SK-N-SH (cell line): ENCODE data around the gene NLRP14. TPM values are rescaled to one million over a fixed set of nuclear protein-coding genes. Genes with fewer than 3 reads are reported as not detected.

ENCODE experiments used
- CTCF ChIA-PET: fragments of 300-600, 350-600 bp; formaldehyde crosslinking; extraction: SDS; loops from one replicate; lab custom pipeline; 2021; lab: Yijun Ruan, JAX
- POLR2A ChIA-PET: fragments of 350-600 bp; sonication (Branson Sonifier 250); formaldehyde crosslinking; extraction: SDS; loops from one replicate; lab custom pipeline; 2020; ENCODE audit warnings: antibody characterized with exemption, inconsistent platforms; lab: Yijun Ruan, JAX
- DNase-seq: peaks from one replicate; pipeline ENCODE4 v3.0.0; 2012
- H2AFZ ChIP-seq: fragments of 200-600 bp; sonication (generic); 2 replicates; pipeline ENCODE4 v1.8.1; 2016; ENCODE audit warnings: antibody characterized with exemption, mild to moderate bottlenecking, low read depth
- H3F3A ChIP-seq: fragments of 200-600 bp; sonication (generic); replicated peaks from 2 replicates; pipeline ENCODE3; 2016; ENCODE audit warnings: antibody characterized with exemption, mild to moderate bottlenecking; ENCODE audit not compliant: insufficient read depth
- H3K27ac ChIP-seq, 2 experiments: fragments of 200-500 bp in 1 of 2; fragments of 200-600 bp in 1 of 2; sonication (Bioruptor generic) in 1 of 2; sonication (generic), shearing (Covaris generic) in 1 of 2; 2 replicates each; pipeline versions ENCODE4 v1.5.1 to v1.6.1; 2014 to 2016; ENCODE audit warnings: low read depth in 2 of 2, inconsistent platforms in 1 of 2, low read length in 1 of 2, mild to moderate bottlenecking in 1 of 2, mixed read lengths in 1 of 2
- H3K27me3 ChIP-seq: fragments of 200-600 bp; sonication (generic), shearing (Covaris generic); 2 replicates; pipeline ENCODE4 v1.6.1; 2016; ENCODE audit warnings: mixed run types; ENCODE audit not compliant: insufficient read depth
- H3K36me3 ChIP-seq, 2 experiments: fragments of 200-500 bp in 1 of 2; fragments of 200-600 bp in 1 of 2; sonication (Bioruptor generic) in 1 of 2; sonication (generic) in 1 of 2; replicated peaks in 1 of 2; 2 replicates each; pipeline versions ENCODE3 to v1.5.1; 2014 to 2016; ENCODE audit warnings: low read length in 1 of 2, mild to moderate bottlenecking in 1 of 2; ENCODE audit not compliant: insufficient read depth in 2 of 2, control insufficient read depth in 1 of 2
- H3K4me1 ChIP-seq, 2 experiments: fragments of 200-500 bp in 1 of 2; fragments of 200-600 bp in 1 of 2; sonication (Bioruptor generic) in 1 of 2; sonication (generic), shearing (Covaris generic) in 1 of 2; 2 replicates each; pipeline versions ENCODE4 v1.5.1 to v1.6.1; 2014 to 2016; ENCODE audit warnings: low read depth in 1 of 2, low read length in 1 of 2, mixed run types in 1 of 2; ENCODE audit not compliant: insufficient read depth in 2 of 2, control insufficient read depth in 1 of 2
- H3K4me2 ChIP-seq: fragments of 200-600 bp; sonication (generic), shearing (Covaris generic); 2 replicates; pipeline ENCODE4 v1.6.1; 2017; ENCODE audit warnings: mixed run types
- H3K4me3 ChIP-seq, 2 experiments: fragments of 200-500 bp in 1 of 2; fragments of 200-600 bp in 1 of 2; sonication (Bioruptor generic) in 1 of 2; sonication (generic), shearing (Covaris generic) in 1 of 2; 2 replicates each; pipeline versions ENCODE4 v1.5.1 to v1.8.1; 2014 to 2016; ENCODE audit warnings: low read depth in 2 of 2, inconsistent platforms in 1 of 2, low read length in 1 of 2, mild to moderate bottlenecking in 1 of 2, mixed read lengths in 1 of 2, moderate library complexity in 1 of 2
- H3K79me2 ChIP-seq: fragments of 200-600 bp; sonication (generic); 2 replicates; pipeline ENCODE4 v1.8.1; 2017; ENCODE audit warnings: mild to moderate bottlenecking; ENCODE audit not compliant: insufficient read depth
- H3K9ac ChIP-seq: fragments of 200-600 bp; sonication (generic); 2 replicates; pipeline ENCODE4 v1.6.1; 2017; ENCODE audit warnings: mixed run types
- H3K9me2 ChIP-seq: fragments of 200-600 bp; sonication (generic); 2 replicates; pipeline ENCODE4 v1.6.1; 2017; ENCODE audit warnings: mixed run types
- H3K9me3 ChIP-seq: fragments of 200-600 bp; sonication (generic); 2 replicates; pipeline ENCODE4 v1.6.1; 2017; ENCODE audit warnings: mixed run types, mild to moderate bottlenecking, moderate library complexity
- H4K20me1 ChIP-seq: fragments of 200-600 bp; sonication (generic); 2 replicates; pipeline ENCODE4 v1.6.1; 2017; ENCODE audit warnings: mild to moderate bottlenecking, mixed run types; ENCODE audit not compliant: insufficient read depth
- CHD2 ChIP-seq: fragments of 150-350 bp; IDR thresholded peaks from 2 replicates; pipeline ENCODE4 v1.6.1; 2018; ENCODE audit warnings: low read length; ENCODE audit not compliant: partially characterized antibody
- EP300 ChIP-seq, 2 experiments: IDR thresholded peaks; 2 replicates each; pipeline versions ENCODE4 v1.4.0 to v1.6.1; 2012; ENCODE audit warnings: borderline replicate concordance in 1 of 2, low read depth in 1 of 2, low read length in 1 of 2
- GABPA ChIP-seq: IDR thresholded peaks from 2 replicates; pipeline ENCODE4 v1.4.0; 2012; ENCODE audit warnings: low read depth, mild to moderate bottlenecking
- GATA2 ChIP-seq: sonication (generic); formaldehyde crosslinking; IDR thresholded peaks from 2 replicates; pipeline ENCODE4 v1.5.0; 2020; ENCODE audit warnings: mild to moderate bottlenecking, missing genetic modification reagents
- SIN3A ChIP-seq: IDR thresholded peaks from 2 replicates; pipeline ENCODE4 v1.6.1; 2012; ENCODE audit warnings: low read depth, mild to moderate bottlenecking, low read length, moderate library complexity, borderline replicate concordance
- TAF1 ChIP-seq: IDR thresholded peaks from 2 replicates; pipeline ENCODE4 v1.6.1; 2012; ENCODE audit warnings: low read depth, mild to moderate bottlenecking, low read length, moderate library complexity, borderline replicate concordance
- WGBS: methylation state at CpG from one replicate; pipeline ENCODE4 v1.1.6; 2017; ENCODE audit warnings: low lambda C conversion rate; 5-methylcytosine and 5-hydroxymethylcytosine counted together
- polyA plus RNA-seq, 3 experiments: library from polyadenylated mRNA; depleted of rRNA; stranded (reverse); fragments of >200 nt; gene quantifications; 2 replicates each; pipeline ENCODE4 v1.2.3, GENCODE V29; 2012
- TF ChIP-seq, protein P1 (sequence below): fragments of 150-350 bp; IDR thresholded peaks from 2 replicates; pipeline ENCODE4 v1.6.1; 2017; ENCODE audit warnings: antibody characterized with exemption, low read length, low read depth, borderline replicate concordance
- TF ChIP-seq, protein P2 (sequence below): fragments of 200-600 bp; sonication (generic); IDR thresholded peaks from 2 replicates; pipeline ENCODE4 v1.6.1; 2017; ENCODE audit warnings: antibody characterized with exemption, mild to moderate bottlenecking, moderate library complexity
- TF ChIP-seq, protein P3 (sequence below): fragments of 150-350 bp; IDR thresholded peaks from 2 replicates; pipeline ENCODE4 v1.6.1; 2016; ENCODE audit warnings: mild to moderate bottlenecking, low read depth, low read length
- TF ChIP-seq, protein P4 (sequence below): IDR thresholded peaks from 2 replicates; pipeline ENCODE4; 2012

NLRP14 gene
- polyA plus RNA-seq, 1 of the 3 experiments (the other 2 are of a cell fraction): not detected

- no peaks in the 10 kb centered on the region for H4K20me1 ChIP-seq
- H3K36me3 ChIP-seq: no peaks in the 10 kb centered on the region
- no peaks in the 10 kb centered on the region for H3F3A ChIP-seq
- 51% methylated on average over 6 of the region's 6 CpGs for WGBS
- no peaks in the 10 kb centered on the region for H3K4me1 ChIP-seq
- H3K27ac ChIP-seq: no peak overlapping the region
- no peak overlapping the region for H3K4me2 ChIP-seq
- no peak overlapping the region for H2AFZ ChIP-seq
- no peak overlapping the region for H3K4me3 ChIP-seq
- POLR2A ChIA-PET: no interaction called here
- no peak for DNase-seq
- H3K9ac ChIP-seq: no peak overlapping the region
- H3K79me2 ChIP-seq: no peaks in the 10 kb centered on the region
- TF ChIP-seq GABPA: no peak
- CTCF ChIA-PET: no interaction called here
- no peaks in the 10 kb centered on the region for H3K9me2 ChIP-seq
- no peaks in the 10 kb centered on the region for H3K9me3 ChIP-seq
- no peaks in the 10 kb centered on the region for H3K27me3 ChIP-seq
Measured at GRCh38 chr11:6991227-6991626, 29.1 kb upstream of the NLRP14 start.

DNA sequence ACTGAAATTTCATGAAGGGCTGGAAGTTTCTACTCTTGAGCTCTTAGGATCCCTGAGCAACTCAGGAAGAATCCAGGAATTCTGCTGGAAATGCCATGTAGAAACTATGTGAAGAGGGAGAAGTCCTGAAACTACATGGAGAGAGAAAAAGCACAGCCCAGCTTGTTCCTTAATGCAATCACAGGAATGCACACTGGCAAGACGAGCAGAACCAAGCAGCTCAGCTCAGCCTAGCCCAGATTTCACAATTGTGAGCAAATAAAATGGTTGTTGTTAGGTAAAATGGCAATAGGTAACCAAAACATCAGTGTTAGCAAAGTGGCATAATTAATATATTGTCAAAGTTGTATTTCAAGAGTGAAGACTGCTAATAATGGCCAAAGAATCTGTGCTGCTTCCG lies 28.3 kb upstream of the NLRP14 start:
- Histone ChIP-seq H3K36me3 (no peaks in the 10 kb centered on the region), H3K27ac (no peak overlapping the region), H3K9ac (no peak overlapping the region), H3F3A (no peaks in the 10 kb centered on the region), H3K27me3 (no peaks in the 10 kb centered on the region), H3K4me2 (no peak overlapping the region), H4K20me1 (no peaks in the 10 kb centered on the region), H3K9me3 (no peaks in the 10 kb centered on the region), H2AFZ (no peak overlapping the region), H3K4me3 (no peak overlapping the region), H3K4me1 (no peaks in the 10 kb centered on the region), H3K9me2 (0 out of 2 replicates have a peak, but pooled peaks cover 2% of the 10 kb centered on the region), H3K79me2 (no peaks in the 10 kb centered on the region)
- no peak for TF ChIP-seq CHD2
- TF ChIP-seq GABPA: no peak
- TF ChIP-seq, protein P1, sequence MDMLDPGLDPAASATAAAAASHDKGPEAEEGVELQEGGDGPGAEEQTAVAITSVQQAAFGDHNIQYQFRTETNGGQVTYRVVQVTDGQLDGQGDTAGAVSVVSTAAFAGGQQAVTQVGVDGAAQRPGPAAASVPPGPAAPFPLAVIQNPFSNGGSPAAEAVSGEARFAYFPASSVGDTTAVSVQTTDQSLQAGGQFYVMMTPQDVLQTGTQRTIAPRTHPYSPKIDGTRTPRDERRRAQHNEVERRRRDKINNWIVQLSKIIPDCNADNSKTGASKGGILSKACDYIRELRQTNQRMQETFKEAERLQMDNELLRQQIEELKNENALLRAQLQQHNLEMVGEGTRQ: no peak
- no peak for TF ChIP-seq SIN3A
- TF ChIP-seq, protein P2, sequence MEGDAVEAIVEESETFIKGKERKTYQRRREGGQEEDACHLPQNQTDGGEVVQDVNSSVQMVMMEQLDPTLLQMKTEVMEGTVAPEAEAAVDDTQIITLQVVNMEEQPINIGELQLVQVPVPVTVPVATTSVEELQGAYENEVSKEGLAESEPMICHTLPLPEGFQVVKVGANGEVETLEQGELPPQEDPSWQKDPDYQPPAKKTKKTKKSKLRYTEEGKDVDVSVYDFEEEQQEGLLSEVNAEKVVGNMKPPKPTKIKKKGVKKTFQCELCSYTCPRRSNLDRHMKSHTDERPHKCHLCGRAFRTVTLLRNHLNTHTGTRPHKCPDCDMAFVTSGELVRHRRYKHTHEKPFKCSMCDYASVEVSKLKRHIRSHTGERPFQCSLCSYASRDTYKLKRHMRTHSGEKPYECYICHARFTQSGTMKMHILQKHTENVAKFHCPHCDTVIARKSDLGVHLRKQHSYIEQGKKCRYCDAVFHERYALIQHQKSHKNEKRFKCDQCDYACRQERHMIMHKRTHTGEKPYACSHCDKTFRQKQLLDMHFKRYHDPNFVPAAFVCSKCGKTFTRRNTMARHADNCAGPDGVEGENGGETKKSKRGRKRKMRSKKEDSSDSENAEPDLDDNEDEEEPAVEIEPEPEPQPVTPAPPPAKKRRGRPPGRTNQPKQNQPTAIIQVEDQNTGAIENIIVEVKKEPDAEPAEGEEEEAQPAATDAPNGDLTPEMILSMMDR: no peak
- TF ChIP-seq TAF1: no peak
- TF ChIP-seq EP300 (IDR thresholded peaks at IDR 0.05; ENCODE audit: borderline replicate concordance in 1 of 2, low read depth in 1 of 2, low read length in 1 of 2): no peak
- no peak for TF ChIP-seq GATA2 (CRISPR knock-in tag)
- TF ChIP-seq, protein P3, sequence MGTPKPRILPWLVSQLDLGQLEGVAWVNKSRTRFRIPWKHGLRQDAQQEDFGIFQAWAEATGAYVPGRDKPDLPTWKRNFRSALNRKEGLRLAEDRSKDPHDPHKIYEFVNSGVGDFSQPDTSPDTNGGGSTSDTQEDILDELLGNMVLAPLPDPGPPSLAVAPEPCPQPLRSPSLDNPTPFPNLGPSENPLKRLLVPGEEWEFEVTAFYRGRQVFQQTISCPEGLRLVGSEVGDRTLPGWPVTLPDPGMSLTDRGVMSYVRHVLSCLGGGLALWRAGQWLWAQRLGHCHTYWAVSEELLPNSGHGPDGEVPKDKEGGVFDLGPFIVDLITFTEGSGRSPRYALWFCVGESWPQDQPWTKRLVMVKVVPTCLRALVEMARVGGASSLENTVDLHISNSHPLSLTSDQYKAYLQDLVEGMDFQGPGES: no peak
- TF ChIP-seq, protein P4, sequence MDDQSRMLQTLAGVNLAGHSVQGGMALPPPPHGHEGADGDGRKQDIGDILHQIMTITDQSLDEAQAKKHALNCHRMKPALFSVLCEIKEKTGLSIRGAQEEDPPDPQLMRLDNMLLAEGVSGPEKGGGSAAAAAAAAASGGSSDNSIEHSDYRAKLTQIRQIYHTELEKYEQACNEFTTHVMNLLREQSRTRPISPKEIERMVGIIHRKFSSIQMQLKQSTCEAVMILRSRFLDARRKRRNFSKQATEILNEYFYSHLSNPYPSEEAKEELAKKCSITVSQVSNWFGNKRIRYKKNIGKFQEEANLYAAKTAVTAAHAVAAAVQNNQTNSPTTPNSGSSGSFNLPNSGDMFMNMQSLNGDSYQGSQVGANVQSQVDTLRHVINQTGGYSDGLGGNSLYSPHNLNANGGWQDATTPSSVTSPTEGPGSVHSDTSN: no peak
- no peak for DNase-seq
- CTCF ChIA-PET: interaction anchor here (0.8 kb wide), 1 partner anchor 407 kb away, joined by 3 read pairs; no protein-coding TSS in a partner anchor
- POLR2A ChIA-PET: no interaction called here
- 73% methylated on average over 2 of the region's 2 CpGs for WGBS
